Panc1 (cell line): ENCODE data around the gene SRSF2. TPM values are rescaled to one million over a fixed set of nuclear protein-coding genes. Genes with fewer than 3 reads are reported as not detected.

Experiments
- ATAC-seq: fragments of 200-7000 bp; cut with Tn5 transposase; 2 replicates; pipeline ENCODE4 v1.9.1; 2020; ENCODE audit warnings: mild to moderate bottlenecking, moderate library complexity
- BruUV-seq: library from RNA; stranded (reverse); fragments of 400-500 nt; replicated peaks from 2 replicates; lab custom pipeline; 2021; lab: Mats Ljungman, UMichigan
- CTCF ChIA-PET: fragments of 300-600 bp; sonication (Branson Sonifier 250); formaldehyde crosslinking; loops from one replicate; lab custom pipeline; 2022; ENCODE audit warnings: antibody characterized with exemption; lab: Charles Lee
- POLR2A ChIA-PET: fragments of 300-600 bp; sonication (Branson Sonifier 250); formaldehyde crosslinking; loops from one replicate; lab custom pipeline; 2022; ENCODE audit warnings: antibody characterized with exemption; lab: Charles Lee
- DNase-seq: peaks from one replicate; pipeline ENCODE4 v3.0.0-alpha.2; 2010; ENCODE audit warnings: low read depth, low spot score
- H3K27ac ChIP-seq: 2 replicates; pipeline ENCODE4 v1.5.1; 2011; ENCODE audit warnings: mild to moderate bottlenecking, low read length, inconsistent platforms
- H3K27me3 ChIP-seq: fragments of 200-500 bp; sonication (Bioruptor generic); 2 replicates; pipeline ENCODE4 v1.6.0; 2014; ENCODE audit warnings: low read length, inconsistent platforms; ENCODE audit not compliant: control insufficient read depth, insufficient read depth
- H3K36me3 ChIP-seq: fragments of 200-500 bp; sonication (Bioruptor generic); 2 replicates; pipeline ENCODE4 v1.5.1; 2014; ENCODE audit warnings: inconsistent platforms, mild to moderate bottlenecking, low read length, moderate library complexity; ENCODE audit not compliant: control insufficient read depth, insufficient read depth
- H3K4me1 ChIP-seq: 2 replicates; pipeline ENCODE4 v1.5.1; 2011; ENCODE audit warnings: inconsistent platforms, mild to moderate bottlenecking, low read length, moderate library complexity; ENCODE audit not compliant: control insufficient read depth, insufficient read depth
- H3K4me3 ChIP-seq, 2 experiments: 2 replicates each; pipeline ENCODE4 v1.5.1; 2011 to 2012; ENCODE audit warnings: low read depth in 2 of 2, low read length in 2 of 2, mild to moderate bottlenecking in 2 of 2, inconsistent platforms in 1 of 2, moderate library complexity in 1 of 2
- H3K9me3 ChIP-seq: fragments of 200-500 bp; sonication (Bioruptor generic); 2 replicates; pipeline ENCODE4 v1.5.1; 2014; ENCODE audit warnings: low read depth, mild to moderate bottlenecking, inconsistent platforms, low read length, moderate library complexity; ENCODE audit not compliant: control insufficient read depth, insufficient read depth
- POLR2AphosphoS5 ChIP-seq: IDR thresholded peaks from 2 replicates; pipeline ENCODE4 v1.6.1; 2012; ENCODE audit warnings: mild to moderate bottlenecking, low read depth, low read length, moderate library complexity
- SIN3A ChIP-seq: IDR thresholded peaks from 2 replicates; pipeline ENCODE4 v1.6.1; 2012; ENCODE audit warnings: low read depth, mild to moderate bottlenecking, low read length, moderate library complexity, borderline replicate concordance; ENCODE audit not compliant: insufficient read depth
- TCF7L2 ChIP-seq: IDR thresholded peaks from 2 replicates; pipeline ENCODE4 v1.6.1; 2011; ENCODE audit warnings: mild to moderate bottlenecking, low read depth, low read length, inconsistent platforms
- in situ Hi-C: cut with HindIII; loops from 2 replicates; pipeline ENCODE4 v1.10.0; 2016; ENCODE audit warnings: low sequenced_read_pairs, low pct_unique_long_range_greater_than_20kb
- intact Hi-C: fragments of 100-400 bp; cut with micrococcal nuclease; formaldehyde crosslinking; loops from one replicate; pipeline ENCODE4 v1.10.0; 2022; ENCODE audit not compliant: unreplicated experiment
- total RNA-seq: library from RNA; stranded (reverse); gene quantifications from one replicate; pipeline ENCODE4 v1.2.1, GENCODE V29; 2021; ENCODE audit not compliant: unreplicated experiment
- TF ChIP-seq, protein P1 (sequence below): fragments of 450-650 bp; IDR thresholded peaks from 2 replicates; pipeline ENCODE4 v1.5.1; 2017; ENCODE audit warnings: mild to moderate bottlenecking
- TF ChIP-seq, protein P2 (sequence below), 2 experiments: IDR thresholded peaks; 2 replicates each; pipeline ENCODE4 v1.6.1; 2011 to 2012; ENCODE audit warnings: low read depth in 2 of 2, control low read depth in 1 of 2, low read length in 1 of 2, mild to moderate bottlenecking in 1 of 2, moderate library complexity in 1 of 2; ENCODE audit not compliant: insufficient read depth in 1 of 2

The SRSF2 gene
- total RNA-seq, 1 experiment from 2014 or later: 436 TPM

DNA sequence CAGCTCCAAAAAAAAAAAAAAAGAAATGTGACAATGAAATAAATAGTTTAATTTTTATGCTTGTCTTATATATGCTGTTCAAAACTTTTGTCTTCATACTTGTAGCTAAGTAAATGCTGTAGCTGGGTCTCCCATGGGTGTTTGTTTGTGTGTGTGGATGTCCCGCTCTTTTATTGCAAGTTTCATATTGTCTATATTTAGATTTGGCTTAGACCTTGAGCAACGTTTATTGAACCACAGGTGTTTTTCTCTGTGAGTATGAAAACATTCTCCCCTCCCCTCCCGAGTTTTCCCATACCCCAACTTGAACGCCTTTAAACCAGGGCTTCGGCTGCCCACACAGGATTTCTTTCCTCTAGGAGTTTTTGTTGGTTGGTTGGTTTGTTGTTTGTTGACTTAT lies 46.0 kb upstream of the SRSF2 start:
- no peaks in the 10 kb centered on the region for H3K4me1 ChIP-seq
- H3K4me3 ChIP-seq: no peak overlapping the region
- ATAC-seq: no peak
- ChIA-PET POLR2A (no interaction called here), CTCF (interaction anchor here (0.6 kb wide), 1 partner anchor 236 kb away, joined by 3 read pairs; no protein-coding TSS in a partner anchor)
- no TSS peak for BruUV-seq
- no peaks in the 10 kb centered on the region for H3K27me3 ChIP-seq
- in situ Hi-C loops (no loop called here), intact Hi-C loops (no loop called here)
- TF ChIP-seq, protein P1, sequence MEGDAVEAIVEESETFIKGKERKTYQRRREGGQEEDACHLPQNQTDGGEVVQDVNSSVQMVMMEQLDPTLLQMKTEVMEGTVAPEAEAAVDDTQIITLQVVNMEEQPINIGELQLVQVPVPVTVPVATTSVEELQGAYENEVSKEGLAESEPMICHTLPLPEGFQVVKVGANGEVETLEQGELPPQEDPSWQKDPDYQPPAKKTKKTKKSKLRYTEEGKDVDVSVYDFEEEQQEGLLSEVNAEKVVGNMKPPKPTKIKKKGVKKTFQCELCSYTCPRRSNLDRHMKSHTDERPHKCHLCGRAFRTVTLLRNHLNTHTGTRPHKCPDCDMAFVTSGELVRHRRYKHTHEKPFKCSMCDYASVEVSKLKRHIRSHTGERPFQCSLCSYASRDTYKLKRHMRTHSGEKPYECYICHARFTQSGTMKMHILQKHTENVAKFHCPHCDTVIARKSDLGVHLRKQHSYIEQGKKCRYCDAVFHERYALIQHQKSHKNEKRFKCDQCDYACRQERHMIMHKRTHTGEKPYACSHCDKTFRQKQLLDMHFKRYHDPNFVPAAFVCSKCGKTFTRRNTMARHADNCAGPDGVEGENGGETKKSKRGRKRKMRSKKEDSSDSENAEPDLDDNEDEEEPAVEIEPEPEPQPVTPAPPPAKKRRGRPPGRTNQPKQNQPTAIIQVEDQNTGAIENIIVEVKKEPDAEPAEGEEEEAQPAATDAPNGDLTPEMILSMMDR: no peak
- no peak for TF ChIP-seq POLR2AphosphoS5
- H3K9me3 ChIP-seq: no peaks in the 10 kb centered on the region
- H3K36me3 ChIP-seq: no peaks in the 10 kb centered on the region
- H3K27ac ChIP-seq: no peak overlapping the region
- no peak for DNase-seq

DNA sequence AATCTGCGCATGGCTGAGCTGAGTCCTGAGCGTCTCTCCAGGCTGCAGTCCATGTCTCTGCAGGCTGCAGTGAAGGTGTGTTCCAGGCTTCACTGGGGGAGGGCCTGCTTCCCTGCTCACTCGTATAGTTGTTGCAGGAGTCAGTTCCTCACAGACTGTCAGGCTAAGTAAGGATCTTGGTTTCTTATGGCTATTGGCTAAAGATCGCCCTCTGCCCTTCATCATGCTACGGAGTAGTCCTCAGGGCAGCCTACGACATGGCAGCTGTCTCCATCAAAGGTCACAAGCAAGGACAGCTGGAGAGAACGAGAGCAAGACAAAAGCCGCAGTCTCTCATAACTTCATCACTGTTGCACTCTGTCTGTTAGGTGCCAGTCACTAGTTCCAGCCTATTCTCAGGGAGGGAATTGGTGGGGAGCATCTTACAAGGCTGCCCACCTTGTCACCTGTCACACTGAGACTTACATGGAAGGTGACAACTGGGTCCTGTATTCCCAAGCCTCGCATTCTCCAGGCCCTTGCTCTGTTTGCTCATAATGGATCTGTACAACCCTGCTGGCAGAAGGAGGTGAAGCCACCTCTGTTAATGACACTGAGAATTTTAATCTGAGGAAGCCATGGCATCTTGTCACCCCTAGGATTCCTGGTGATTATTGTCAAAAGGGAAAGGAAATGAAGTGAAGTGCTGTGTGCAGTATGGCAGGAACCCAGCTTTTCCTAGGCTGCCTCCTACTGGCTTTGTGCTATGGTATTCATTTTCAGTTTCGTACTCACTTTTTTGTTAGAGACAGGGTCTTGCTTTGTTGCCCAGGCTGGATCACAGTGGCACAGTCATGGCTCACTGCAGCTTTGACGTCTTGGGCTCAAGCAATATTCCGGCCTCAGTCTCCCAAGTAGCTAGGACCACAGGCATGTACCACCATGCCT lies 44.2 kb upstream of the SRSF2 start:
- H3K27me3 ChIP-seq: no peaks in the 10 kb centered on the region
- H3K36me3 ChIP-seq: no peaks in the 10 kb centered on the region
- ChIA-PET CTCF (no interaction called here), POLR2A (interaction anchor here (0.7 kb wide), 2 partner anchors 42 to 283 kb away, joined by 7 to 11 read pairs; no protein-coding TSS in a partner anchor)
- no TSS peak for BruUV-seq
- in situ Hi-C loops: no loop called here
- ATAC-seq (peak; percentile 69; the same call in 1 of the 2 replicates), DNase-seq (no peak)
- no peaks in the 10 kb centered on the region for H3K9me3 ChIP-seq
- intact Hi-C loops: no loop called here
- H3K4me3 ChIP-seq: no peak overlapping the region
- no peak overlapping the region for H3K27ac ChIP-seq
- TF ChIP-seq, protein P1: no peak
- TF ChIP-seq, protein P2, sequence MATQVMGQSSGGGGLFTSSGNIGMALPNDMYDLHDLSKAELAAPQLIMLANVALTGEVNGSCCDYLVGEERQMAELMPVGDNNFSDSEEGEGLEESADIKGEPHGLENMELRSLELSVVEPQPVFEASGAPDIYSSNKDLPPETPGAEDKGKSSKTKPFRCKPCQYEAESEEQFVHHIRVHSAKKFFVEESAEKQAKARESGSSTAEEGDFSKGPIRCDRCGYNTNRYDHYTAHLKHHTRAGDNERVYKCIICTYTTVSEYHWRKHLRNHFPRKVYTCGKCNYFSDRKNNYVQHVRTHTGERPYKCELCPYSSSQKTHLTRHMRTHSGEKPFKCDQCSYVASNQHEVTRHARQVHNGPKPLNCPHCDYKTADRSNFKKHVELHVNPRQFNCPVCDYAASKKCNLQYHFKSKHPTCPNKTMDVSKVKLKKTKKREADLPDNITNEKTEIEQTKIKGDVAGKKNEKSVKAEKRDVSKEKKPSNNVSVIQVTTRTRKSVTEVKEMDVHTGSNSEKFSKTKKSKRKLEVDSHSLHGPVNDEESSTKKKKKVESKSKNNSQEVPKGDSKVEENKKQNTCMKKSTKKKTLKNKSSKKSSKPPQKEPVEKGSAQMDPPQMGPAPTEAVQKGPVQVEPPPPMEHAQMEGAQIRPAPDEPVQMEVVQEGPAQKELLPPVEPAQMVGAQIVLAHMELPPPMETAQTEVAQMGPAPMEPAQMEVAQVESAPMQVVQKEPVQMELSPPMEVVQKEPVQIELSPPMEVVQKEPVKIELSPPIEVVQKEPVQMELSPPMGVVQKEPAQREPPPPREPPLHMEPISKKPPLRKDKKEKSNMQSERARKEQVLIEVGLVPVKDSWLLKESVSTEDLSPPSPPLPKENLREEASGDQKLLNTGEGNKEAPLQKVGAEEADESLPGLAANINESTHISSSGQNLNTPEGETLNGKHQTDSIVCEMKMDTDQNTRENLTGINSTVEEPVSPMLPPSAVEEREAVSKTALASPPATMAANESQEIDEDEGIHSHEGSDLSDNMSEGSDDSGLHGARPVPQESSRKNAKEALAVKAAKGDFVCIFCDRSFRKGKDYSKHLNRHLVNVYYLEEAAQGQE (IDR thresholded peaks at IDR 0.05; ENCODE audit: insufficient read depth in 1 of 2, low read depth in 2 of 2, low read length in 1 of 2): no peak
- no peak for TF ChIP-seq SIN3A
- TF ChIP-seq POLR2AphosphoS5: no peak
- no peak for TF ChIP-seq TCF7L2
- H3K4me1 ChIP-seq: no peaks in the 10 kb centered on the region
